IMR-90 (cell line): ENCODE measurements around the gene CERS5.

Experiments
- CTCF ChIP-seq: conservative IDR thresholded peaks from 2 replicates; pipeline ENCODE4 v1.5.1; 2012; ENCODE audit warnings: mild to moderate bottlenecking, low read depth, low read length, improper control_type of control experiment
- POLR2A ChIP-seq: IDR thresholded peaks from 2 replicates; pipeline ENCODE4 v1.6.1; 2012; ENCODE audit warnings: mild to moderate bottlenecking, low read depth, low read length
- SMC3 ChIP-seq: fragments of 150-350 bp; IDR thresholded peaks from 2 replicates; pipeline ENCODE4 v1.6.1; 2016; ENCODE audit warnings: low read depth, mild to moderate bottlenecking, antibody characterized with exemption, low read length, moderate library complexity

DNA sequence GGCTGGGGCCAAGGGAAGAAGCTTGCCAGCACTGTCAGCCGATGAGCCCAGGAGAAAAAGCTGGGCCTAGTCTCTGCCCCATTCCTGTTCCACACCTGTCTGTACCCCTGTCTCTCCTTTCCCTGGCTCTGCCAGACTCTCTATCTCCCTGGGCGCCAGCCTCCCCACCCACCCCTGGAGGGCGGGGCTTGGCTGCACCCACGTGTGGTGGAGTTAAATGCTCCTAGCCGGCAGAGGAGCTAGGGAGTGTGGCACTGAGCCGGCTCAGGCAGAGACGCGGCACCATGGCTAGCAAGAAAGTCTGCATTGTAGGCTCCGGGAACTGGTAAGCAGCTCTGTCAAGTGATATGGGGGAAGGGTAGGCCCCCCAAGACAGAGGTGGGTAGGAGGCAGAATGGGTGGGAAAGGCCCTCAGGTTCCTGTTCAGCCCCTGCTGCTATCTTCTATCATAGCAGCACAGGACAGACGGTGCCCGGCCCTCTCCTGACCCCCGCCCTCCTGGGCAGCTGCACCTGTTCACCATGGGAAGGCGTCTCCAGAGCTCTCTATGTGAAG is 63.3 kb downstream of the CERS5 start, which contains the start of gene GPD1:
- TF ChIP-seq CTCF (no peak), SMC3 (no peak), POLR2A (no peak)
